Hepatic stellate cell (primary cell): ENCODE measurements around the gene KLF2.
"Not testable (repeated sequence)": the region's sequence is repeated elsewhere in the genome, so short reads cannot be mapped to it uniquely, and the experiment has no call there.

Source experiments
- DNase-seq: peaks from one replicate; pipeline ENCODE4 v3.0.0; 2011; ENCODE audit warnings: low spot score

The KLF2 gene

DNA sequence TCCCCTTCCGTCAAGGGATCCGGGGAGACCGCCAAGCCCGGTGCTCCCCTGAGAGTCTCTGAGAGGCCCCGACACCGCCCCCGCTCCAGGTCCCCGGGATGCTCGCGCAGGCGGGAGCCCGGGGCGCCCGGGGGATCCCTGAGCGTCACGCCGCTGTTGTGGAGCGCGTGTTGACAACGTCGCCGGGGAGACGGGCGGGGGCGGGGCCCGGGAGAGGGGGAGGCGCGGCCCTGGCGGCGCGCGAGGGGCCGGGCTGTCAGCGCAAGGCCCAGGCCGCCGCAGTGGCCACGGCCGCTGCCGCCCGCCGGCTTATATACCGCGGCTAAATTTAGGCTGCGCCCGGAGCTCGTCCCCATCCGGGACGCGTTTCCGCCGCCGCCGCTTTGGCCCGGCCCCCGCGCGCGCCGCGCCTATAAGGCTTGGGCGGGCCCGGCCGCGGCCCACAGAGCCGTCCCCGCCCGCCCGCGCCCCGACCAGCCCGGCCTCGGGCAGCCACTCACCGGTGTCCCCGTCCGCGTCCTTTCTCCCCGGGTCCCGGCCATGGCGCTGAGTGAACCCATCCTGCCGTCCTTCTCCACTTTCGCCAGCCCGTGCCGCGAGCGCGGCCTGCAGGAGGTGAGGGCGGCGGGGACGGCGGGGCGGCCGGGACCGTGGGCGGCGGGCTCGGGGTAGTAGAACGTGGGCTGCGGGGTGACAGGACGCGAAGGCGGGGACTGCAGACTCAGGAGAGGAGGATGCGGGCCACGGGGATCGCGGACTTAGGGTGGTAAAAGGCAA lies at the start of gene KLF2:
KLF2 (plus strand) TSS at position 443 of the 777 bp plus-strand sequence; CDS start at position 541, 98 bp downstream.
- peak; percentile 97 for DNase-seq

DNA sequence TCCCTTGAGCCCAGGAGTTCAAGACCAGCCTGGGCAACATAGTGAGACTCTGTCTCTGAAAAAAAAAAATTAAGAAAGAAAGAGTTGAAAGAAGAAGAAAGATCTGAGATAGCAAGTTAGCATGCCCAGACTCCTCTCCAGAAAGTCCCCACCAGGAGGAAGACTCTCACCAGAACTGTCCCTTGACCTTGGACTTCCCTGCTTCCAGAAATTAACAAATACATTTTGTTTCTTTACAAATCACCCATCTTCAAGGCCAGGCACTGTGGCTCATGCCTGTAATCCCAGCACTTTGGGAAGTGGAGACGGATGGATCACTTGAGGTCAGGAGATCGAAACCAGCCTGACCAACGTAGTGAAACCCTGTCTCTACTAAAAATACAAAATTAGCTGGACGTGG lies 44.3 kb upstream of the KLF2 start:
- DNase-seq = no peak

DNA sequence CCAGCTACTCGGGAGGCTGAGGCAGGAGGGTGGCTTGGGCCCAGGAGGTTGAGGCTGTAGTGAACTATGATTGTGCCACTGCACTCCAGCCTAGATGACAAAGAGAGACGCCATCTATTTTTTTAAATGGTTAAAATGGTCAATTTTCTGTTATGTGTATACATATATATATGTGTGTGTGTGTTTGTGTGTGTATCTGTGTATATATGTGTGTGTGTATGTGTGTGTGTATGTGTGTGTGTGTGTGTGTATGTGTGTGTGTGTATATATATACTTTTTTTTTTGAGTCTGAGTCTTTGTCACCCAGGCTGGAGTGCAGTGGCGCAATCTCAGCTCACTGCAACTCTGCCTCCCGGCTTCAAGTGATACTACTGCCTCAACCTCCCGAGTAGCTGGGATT lies 42.9 kb upstream of the KLF2 start:
- DNase-seq = no peak

GRCh38 chr19:16283210-16284061 lies 41.2 kb upstream of the KLF2 start:
- DNase-seq = peak; percentile 74

GRCh38 chr19:16284505-16284904 lies 40.1 kb upstream of the KLF2 start:
- DNase-seq = no peak

GRCh38 chr19:16285079-16285478 lies 39.5 kb upstream of the KLF2 start:
- DNase-seq = not testable (repeated sequence)

GRCh38 chr19:16285769-16286498 lies 38.7 kb upstream of the KLF2 start:
- DNase-seq = no peak

GRCh38 chr19:16288544-16288943 lies 36.1 kb upstream of the KLF2 start:
- no peak for DNase-seq

DNA sequence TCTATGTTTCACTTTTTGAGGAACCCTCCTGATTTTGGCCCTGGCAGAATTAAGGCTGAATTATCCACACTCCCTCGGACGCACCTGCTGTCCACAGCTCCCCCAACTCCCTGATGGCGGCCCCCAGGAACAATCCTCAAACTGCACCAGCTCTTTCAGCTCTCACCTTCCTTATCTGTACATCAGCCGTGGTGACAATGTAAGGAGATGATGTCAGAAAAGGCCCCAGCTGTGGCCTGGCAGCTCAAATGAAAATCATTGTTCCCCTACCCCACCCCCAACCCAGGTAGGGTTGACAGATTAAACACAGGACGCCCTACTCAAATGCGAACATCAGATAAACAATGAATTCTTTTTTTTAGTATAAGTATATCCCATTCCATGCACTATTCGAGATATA lies 35.0 kb upstream of the KLF2 start:
- no peak for DNase-seq

DNA sequence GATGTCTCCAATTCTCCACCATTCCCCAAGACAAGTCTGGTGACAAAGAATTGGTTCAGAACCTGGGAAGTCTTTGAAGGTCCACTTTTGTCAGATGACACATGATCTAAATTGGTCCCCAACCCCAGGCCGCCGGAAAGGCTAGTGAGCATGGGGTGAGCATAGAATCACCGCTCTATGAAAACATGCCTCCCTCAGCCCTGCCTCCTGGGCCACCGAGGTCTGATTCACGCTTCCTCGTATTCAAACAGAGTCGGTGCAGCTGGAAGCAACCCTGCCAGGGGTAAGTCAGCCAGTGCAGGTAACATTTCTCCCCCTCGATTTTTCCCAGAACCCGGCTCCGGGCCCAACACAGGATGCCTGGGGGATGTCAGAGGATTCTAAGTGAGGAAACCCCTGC lies 33.9 kb upstream of the KLF2 start:
- DNase-seq = no peak

DNA sequence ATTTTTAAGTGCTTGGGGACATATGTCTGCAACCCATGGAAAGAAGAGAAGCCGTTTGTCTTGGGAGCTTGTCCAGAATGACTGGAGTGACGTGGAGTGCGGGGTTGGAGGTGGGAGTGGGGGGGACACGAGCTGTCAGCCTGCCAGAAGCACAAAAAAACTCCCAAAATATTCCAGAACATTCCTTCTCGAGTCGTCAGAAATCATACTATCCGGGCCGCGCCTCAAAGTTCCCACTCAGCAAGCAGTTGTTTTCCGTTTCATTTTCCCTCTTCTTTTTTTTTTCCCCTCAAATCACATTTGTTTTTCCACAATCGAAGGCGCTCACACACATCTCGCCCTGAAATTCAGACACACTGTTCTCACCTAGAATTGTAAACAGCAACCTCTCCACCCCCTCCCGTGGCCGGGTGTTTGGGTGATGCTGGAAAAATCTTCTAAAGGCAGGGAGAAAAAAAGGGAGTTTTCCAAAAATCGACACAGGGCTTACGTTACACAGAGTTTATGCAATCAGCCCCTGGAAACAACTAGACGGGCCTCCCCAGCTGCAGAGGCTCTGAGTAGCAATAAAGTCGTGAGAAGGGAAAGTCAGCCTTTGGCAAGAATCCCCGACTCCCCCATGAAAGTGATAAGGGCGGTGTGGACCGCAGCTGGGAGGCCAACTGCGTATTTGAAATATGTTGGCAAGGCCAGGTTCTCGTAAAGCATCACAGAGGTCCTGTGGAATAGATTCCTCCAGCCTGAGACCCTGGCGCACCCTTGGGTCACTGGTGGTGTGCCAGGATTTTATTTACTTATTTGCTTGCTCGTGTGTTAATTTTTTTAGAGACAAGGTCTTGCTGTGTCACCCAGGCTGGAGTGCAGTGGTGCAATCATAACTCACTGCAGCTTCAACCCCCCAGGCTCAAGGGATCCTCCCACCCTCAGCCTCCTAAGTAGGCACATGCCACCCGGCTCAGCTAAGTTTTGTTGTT lies 31.2 kb upstream of the KLF2 start:
- DNase-seq = peak; percentile 91

DNA sequence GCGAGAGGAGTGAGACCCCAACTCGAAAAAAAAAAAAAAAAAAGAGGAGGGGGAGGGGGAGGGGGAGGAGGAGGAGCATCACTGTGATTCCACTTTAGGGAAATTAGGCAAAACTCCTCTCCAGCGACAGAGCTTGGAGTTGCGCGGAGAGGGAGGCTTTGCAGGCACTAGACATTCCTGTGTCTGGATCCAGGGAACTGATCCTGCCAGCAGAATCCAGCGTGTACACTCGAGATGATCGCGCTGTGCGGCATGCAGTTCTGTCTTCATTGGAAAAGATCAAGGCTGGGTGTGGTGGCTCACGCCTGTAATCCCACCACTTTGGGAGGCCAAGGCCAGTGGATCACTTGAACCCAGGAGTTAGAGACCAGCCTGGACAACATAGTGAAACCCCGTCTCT lies 29.6 kb upstream of the KLF2 start:
- no peak for DNase-seq

DNA sequence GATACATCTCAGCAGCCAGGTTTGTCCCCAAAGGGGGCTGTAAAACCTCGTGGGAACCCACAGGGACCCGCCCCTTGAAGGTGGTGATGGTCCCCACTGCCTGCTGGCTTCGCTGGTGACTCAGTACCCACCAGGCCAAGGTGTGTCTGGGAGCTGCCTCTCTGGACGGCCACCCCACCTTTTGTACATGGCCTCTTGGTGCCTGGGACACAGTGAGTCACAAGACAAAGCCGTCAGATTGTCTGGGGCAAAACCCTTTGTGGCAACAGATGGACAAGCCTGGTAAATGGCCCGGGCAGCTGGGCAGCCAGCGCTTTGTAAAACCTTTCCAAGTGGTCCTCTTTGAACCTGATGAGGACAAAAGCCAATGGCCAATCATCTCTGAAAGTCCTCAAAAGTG lies 27.9 kb upstream of the KLF2 start:
- no peak for DNase-seq

DNA sequence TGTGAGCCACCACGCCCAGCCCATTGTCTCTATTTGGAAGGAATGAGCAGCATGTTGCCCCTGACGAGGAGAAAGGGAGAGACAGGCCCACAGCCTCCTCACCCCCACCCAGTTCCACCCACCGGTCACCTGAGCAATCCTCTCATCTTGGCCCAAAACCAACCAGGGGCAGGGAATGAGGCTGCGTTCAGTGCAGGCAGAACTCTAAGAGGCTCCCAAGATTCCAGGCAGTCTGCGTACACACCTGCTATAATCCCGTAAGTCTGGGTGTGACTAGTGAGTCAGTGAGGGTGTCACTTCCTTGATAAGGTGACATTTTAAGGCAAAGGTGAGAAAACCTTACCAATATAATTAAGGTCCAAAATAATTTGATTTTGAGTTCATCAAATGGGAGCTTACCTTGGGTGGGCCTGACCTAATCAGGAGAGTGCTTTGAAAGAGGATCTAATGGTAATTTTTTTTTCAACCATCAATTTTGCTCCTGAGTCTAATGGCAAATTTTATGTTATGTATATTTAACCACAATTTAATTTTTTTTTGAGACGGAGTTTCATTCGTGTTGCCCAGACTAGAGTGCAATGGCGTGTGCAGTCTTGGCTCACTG lies 26.9 kb upstream of the KLF2 start:
- DNase-seq = no peak

GRCh38 chr19:16298334-16298733 lies 26.3 kb upstream of the KLF2 start:
- DNase-seq = no peak

DNA sequence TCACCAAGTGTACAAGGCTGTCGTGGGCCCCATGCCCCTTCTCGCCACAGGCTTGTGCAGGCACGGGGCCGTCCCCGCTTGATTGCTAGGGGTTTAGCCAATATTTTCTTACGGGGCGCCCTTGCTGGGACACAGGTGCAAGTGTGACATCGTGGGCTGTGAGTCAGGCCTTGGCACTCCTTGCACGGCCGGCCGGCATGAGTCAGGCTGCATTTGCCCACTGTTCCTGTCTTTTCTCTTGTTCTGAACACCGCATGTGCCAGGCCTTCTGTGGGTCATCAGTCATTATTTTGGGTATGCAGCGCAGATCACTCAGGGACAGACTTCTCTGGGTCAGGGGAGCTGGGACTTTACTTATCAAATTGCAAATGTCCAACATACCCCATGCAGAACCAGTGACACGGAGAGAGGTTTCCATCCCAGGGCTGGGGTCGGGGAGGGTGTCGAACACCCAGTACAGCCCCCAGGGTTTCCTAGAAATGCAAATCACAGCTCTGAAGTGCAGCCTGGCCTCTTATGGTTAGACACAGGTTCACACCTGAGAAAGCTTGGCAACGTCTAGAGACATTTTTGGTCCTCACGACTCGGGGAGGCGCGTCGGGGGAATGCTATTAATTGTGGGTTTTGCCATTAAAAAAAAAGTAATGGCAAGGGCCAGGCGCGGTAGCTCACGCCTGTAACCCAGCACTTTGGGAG lies 22.5 kb upstream of the KLF2 start:
- no peak for DNase-seq

DNA sequence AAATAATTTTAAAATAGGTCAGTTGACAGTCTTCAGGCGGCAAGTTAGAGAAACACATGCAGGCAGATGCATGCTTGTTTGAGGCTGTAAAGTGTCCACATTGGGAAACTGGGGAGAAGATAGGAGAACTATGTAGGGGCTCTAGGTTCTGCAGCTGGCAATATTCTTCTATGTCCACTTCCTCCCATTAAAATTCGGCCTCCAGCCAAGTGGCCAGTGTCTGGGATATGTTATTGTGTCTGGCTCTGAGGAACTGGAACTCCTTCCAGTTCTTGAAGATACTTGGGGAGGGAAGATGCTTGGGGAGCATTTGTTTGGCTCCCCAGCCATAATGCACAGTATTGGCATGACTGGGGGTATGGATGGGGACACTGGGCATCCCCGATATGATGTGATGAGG lies 20.9 kb upstream of the KLF2 start:
- DNase-seq = no peak

- not testable (repeated sequence) for DNase-seq
Observed at GRCh38 chr19:16304511-16304910, 20.1 kb upstream of the KLF2 start.

- not testable (repeated sequence) for DNase-seq
Observed at GRCh38 chr19:16305060-16305459, 19.6 kb upstream of the KLF2 start.

DNA sequence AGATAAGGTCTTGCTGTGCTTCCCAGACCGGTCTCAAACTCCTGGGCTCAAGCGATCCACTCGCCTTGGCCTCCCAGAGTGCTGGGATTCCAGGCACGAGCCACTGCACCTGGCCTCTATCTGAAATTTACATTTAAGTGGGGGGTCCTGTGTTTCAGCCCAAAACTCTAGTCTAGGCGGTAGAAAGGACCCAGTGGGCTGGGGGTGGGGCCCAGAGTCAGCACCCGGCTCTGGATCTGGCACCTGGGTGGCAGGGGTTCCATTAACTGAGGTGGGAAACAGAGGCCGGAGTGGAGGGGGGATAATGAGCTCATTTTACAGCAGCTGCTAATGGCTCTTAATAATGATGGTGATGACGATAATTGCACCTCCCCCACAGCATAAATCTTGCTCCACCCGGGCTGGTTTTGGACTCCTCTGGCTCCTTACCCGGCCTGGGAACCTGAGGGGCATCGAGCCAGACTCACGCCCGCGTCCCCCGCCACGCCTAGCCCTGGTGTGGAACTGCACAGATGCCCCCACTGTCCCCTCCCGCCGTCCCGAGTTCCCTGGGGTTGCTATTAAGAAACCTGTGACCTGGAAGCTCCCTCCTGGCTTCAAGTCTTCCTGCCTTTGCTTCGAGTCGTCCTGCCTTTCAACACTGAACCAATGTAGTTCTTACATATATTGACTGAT lies 17.8 kb upstream of the KLF2 start:
- DNase-seq = no peak
